Activated CD4-positive, alpha-beta T cell treated with anti-CD3 and anti-CD28 coated beads, Interleukin-2, amount 50 U/mL, for 1 hour (primary cell): ENCODE results near the gene CASK.

ENCODE experiments used
- DNase-seq: peaks from one replicate; pipeline ENCODE4 v3.0.0-alpha.2; 2020

Gene CASK, protein sequence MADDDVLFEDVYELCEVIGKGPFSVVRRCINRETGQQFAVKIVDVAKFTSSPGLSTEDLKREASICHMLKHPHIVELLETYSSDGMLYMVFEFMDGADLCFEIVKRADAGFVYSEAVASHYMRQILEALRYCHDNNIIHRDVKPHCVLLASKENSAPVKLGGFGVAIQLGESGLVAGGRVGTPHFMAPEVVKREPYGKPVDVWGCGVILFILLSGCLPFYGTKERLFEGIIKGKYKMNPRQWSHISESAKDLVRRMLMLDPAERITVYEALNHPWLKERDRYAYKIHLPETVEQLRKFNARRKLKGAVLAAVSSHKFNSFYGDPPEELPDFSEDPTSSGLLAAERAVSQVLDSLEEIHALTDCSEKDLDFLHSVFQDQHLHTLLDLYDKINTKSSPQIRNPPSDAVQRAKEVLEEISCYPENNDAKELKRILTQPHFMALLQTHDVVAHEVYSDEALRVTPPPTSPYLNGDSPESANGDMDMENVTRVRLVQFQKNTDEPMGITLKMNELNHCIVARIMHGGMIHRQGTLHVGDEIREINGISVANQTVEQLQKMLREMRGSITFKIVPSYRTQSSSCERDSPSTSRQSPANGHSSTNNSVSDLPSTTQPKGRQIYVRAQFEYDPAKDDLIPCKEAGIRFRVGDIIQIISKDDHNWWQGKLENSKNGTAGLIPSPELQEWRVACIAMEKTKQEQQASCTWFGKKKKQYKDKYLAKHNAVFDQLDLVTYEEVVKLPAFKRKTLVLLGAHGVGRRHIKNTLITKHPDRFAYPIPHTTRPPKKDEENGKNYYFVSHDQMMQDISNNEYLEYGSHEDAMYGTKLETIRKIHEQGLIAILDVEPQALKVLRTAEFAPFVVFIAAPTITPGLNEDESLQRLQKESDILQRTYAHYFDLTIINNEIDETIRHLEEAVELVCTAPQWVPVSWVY

DNA sequence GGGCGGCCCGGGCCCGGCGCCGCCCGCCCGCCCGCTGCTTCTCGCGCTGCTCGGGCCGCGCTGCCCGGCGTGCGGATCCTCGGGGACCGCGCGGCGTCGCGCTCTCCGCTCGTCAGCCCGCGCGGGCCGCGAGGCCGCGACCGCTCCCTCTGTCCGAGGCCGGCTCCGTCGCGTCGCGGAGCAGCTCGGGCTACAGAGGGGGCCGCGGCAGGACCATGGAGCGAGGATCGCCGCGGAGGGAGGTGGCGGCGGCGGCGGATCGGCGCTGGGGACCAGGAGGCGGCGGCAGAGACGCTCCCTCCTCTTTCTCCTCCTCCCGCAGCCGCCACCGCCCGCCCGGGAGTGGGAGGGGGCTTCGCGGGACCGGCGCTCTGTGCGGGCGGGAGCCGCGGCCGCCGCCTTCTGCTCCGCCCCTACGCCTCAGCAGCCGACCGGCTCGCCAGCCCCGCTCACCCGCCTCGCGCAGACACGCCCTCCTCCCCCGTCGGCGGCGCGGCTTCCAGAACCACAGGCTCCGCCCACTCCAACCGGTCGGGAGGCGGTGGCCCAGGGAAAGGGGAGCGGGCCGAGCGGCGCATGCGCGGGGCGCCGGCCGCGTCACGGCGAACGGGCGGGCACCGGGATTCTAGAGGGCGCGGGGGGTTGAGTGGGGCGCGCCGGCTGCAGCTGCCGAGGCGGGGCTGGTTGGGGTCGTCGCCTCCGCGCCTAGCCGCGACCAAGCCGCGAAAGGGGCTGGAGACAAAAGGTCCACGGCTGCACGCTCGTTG, at the start of gene CASK:
Gene CASK (minus strand): TSS at position 344 of the 767 bp plus-strand sequence. CDS start 566 bp downstream, outside the sequence.
- DNase-seq, result peak; percentile 86

DNA sequence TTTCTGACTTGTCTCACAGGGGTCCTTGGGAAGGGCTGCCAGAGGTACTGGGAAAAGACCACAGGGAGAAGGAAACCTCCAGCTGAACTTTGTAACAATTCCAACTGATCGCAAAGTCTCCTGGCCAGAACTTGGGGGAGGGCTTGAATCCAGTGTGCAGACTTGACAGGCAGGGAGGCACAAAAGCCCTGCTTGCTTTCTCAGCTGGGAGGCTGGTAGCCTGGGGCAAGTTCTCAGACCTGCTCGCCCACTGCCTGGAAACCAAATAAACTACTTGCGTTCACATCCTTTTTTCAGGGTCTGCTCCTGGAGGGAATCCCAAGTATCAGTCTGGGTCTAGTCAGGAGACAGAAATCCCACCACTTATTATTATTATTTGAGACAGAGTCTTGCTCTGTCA, 48.0 kb upstream of the CASK start:
- no peak for DNase-seq

DNA sequence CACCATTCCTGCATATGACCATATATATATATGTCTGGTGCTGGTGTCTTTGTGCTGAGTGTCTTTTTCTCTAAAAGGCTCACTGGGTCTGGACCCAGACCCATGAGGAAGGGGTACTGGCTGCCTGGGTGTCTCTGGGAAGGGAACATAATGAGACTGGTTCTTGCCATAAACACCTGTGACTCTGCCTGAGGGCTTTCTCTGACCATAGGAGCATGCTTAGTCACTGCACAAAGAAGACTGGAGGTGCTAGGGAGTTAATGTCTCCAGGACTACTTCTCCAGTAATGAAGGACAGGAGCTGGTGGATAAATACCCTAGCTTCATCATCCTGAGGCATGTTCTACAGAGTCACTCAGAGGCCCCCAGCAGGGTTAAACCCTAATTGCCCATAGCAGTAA, 47.1 kb upstream of the CASK start:
- no peak for DNase-seq

DNA sequence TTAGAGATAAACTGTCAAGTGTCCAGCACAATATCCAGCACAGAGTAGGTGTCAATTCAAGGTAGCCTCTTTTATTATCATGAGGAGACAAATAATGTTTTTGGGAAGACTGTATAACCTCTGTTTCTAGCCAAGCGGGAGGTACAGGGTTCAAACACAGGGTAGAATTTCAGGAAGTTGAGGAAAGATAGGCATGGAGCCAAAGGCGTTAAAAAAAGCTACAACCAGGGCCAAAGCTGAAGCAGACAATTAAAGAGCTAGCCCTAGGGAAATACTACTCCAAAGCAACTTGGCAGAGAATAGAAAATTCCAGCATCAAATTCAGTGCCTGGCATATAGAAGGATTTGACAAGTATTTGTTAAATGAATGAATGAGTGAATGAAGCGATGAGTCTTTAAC, 40.0 kb upstream of the CASK start:
- no peak for DNase-seq

DNA sequence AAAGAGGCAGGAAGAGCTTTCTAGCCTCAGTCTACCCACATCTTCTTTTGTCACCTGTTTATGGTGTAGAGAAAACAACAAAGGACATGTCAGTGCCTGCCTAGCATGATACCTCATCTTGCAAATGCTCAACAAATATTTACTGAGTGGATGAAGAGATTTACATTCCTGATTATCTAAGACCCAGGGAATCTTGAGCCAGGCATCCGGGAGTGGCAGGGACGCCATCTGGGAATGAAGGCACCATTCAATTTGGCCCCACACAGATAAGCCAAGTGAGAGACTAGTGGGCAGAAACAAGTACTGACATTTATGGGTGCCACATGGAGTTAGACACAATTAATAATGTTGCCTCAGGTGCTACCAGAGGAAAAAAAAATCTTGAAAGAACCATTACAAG, 36.8 kb upstream of the CASK start:
- no peak for DNase-seq

DNA sequence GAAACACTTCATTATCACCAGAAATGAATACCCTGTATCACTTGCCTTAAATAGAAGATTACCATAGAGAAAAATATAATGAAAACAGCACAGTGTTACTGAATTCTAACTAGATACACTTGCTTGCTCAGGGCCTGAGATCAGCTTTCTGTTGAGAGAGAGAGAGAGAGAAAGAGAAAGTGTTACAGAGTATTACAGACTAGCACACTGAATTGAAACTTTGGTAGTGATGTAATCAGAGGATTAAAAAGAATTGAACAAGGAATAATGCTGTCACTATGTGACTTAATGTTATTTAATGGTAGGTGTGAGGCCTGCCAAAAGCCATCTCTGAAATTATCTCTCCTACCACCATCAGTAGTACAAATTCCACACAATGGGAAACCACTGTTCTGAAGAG, 35.5 kb upstream of the CASK start:
- DNase-seq, result no peak

DNA sequence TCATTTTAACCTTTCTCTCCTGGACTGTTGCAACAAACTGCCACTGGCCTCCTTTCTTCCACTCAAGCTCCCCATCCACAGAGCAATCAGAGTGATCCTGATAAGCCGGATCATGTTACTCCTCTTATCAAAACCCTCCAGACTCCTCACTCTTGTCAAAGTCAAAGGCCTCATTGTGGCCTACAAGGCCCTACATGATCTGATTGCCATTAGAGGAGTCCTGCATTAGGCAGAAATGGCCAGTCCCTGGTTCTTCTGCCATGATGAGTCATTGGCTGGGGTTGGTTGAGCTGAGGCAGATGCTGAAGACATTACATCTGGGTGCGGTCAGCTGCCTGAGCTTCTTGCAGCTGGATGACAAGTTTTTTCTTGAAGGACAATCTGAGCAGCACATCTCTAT, 32.7 kb upstream of the CASK start:
- DNase-seq, result no peak

DNA sequence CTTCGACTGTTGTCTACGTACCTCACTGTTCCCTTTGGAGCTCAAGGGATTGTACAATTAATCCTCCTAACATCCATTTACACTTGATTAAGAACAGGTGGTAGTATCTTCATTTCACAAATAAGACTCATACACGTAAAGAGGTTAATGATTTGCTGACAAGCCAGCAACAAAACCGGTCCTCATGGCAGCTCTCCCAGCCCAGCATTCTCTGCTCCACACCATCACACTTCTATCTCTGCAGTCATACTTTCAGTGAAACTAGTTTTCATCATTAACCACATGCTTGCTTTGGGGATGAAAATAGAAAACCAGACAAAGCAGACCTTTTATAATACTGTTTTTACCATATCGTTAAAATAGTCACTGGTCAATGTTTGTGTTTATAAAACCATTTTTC, 28.7 kb upstream of the CASK start:
- no peak for DNase-seq

DNA sequence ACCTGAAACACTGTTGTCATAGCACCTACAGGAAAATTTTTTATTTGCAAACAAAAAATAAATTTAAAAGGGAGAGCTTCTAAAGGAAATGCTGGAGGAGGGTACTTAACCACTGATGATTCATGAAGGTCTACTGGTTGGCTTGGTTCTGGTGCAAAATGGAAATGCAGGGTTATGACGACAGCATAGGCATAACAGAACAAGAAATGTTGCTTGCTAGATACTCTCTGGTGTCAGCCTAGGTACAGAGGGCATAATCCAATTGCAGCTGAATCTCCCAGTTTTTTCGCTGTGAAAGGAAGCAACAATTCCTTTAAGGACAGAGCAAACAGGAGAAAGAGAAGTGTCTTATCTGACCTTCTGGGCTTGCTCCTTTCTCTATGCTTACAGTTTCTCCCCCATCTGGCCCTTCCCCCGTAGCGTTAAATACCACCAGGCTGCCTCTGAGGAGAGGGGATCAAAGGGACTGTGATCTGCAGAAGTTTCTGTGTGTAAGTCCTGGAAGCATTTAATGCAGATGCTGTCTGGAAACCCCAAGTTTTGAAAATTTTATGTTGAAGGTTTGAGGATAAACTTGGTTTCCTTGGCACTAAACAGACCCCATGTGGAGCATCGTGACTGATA, 23.7 kb upstream of the CASK start:
- DNase-seq, result no peak

DNA sequence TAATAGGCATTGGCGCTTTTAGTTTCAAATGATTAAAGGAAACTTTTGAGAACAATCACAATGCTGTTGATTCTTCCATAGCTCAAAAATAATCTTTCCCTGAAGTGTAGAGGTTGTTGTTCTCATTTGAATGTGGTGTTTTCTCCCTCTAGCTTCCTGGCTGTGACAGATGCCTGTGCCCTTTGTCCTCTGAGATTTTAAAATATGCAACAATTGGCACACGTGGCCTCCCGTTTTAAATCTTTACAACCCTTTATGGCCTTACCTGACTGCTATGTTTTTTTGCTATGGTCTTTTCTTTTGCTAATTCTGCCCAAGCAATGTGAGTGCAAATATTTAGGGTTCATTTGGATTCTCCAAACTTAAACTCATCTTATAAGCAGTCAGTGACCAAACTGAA, 22.9 kb upstream of the CASK start:
- DNase-seq, result no peak

DNA sequence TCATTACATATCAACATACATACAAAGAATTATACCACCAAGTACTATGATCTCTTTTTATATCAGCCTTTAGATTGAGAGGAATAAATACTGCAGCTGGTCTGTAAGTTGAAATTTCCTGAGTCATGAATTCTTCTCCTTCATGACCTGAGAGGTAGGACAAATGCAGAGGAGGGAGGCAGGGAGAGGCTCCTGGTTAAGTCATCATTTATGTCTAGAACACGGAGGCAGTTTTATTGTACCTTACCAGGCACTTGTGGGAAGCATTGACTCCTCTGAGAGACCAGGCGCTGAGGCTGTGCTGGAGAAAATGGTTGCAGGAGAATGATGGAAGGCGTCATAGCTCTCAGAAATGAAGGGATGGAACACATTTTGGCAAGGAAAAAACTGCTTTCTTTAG, 12.5 kb upstream of the CASK start:
- DNase-seq, result no peak

DNA sequence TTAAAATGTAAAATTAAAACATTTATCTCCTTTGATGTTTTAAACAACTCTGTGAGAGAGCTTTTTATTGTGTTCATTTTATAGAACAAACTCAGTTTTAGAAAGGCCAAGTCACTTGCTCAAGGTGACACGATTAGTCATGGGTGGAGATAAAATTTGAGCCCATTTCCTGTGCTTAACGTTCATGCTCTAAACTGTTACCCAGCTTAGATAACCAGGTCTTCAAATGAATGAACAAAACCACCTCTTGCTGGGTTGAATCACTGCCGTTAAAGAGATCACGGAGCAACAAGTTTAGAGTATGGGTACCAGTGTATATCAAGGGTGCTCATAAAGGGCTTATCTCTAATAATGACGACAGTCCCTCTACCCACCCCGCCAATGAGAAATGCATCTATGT, 10.2 kb upstream of the CASK start:
- no peak for DNase-seq

DNA sequence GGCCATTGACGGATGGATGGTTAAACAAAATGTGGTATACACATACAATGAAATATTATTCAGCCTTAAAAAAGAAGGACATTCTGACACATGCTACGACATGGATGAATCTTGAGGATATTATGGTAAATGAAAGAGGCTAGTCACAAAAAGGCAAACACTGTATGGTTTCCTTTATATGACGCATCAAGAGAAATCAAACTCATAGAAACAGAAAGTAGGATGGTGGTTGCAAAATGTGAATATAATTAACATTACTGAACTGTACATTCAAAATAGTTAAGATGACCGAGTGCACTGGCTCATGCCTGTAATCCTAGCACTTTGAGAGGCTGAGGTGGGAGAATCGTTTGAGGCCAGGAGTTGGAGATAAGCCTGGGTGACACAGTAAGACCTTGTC, 9.5 kb upstream of the CASK start:
- DNase-seq, result no peak

DNA sequence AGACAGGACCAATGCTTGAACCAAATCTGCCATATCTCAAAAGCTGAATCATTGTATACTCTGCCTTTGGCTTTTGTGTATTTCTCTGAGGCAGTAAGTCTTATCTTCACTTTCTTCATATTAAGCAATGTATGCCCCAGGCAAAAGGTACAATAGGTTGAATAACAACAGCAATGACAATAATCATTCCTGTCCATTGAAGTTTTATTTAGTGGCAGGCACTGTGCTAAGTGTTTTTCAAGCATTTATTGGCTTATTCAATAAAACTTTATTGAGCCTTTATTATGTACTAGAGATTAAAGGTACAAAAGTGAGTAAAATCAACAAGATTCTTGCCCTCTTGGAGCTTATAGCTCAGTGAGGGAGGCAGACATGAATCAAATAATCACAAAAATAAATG, 8.2 kb upstream of the CASK start:
- DNase-seq, result no peak

DNA sequence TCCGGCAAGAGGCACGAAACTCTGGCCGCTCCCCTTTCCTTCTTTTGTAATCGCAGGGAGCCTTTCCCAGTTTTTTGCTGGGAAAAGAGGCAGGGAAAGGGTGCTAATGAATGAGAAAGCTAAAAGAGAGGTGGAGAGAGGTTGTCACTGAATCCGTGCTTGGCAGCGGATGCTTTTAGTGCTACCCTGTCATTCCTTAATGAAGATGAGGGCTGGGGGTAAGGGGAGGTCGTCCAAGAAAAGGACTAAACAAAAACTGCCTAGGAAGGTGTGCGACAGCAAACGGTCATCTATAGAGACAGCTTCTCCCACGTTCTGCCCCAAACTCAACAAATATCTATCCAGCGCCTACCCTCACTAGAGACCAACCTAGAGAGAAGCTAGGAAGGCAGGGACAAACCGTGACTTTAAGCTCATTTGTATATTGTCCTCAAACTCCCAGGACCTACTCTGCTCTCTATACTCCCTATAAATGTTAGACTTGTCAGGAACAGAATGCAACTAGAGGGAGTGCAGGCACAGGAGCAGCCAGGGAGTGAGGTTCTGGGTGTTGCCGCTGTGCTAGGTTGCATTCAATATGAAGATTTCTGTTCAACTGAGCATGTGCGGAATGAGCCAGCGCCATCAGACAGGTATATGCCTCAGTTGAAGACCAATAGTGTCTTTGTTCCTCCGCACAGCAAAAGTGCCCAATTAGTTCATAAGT, 777 bp upstream of the CASK start:
- DNase-seq, result peak; percentile 32

DNA sequence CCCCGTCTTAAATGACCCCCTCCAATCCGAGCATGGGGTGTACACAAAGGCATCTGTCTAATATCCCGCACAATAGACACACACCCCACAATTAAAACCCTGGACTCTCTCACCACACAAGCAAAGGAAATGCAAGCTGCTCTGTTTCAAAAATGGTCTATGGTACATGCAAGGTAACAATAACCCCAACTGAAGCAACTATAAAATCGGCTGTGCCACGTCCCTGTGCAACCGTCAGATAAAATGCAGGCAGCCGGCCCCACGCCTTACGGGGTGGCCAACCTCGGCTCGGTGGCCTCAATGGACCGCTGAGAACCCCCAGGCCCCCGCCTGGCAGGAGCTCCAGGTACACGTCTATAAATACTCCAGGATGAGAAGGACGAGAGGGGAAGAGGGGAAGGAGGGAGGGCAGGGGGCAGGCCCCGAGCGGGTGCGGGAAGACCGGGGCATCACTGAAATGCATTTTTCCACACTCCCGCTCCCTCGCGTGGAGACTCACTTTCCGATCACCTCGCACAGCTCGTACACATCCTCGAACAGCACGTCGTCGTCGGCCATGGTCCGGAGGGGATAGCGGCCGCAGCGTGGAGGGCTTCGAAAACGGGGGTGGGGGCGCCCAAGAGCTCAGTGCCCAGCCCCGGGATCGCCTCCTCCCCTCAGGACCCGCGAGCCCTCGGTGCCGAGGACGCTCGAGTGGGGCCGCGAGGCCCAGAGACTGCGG, 763 bp downstream of the CASK start:
- DNase-seq, result peak; percentile 9

DNA sequence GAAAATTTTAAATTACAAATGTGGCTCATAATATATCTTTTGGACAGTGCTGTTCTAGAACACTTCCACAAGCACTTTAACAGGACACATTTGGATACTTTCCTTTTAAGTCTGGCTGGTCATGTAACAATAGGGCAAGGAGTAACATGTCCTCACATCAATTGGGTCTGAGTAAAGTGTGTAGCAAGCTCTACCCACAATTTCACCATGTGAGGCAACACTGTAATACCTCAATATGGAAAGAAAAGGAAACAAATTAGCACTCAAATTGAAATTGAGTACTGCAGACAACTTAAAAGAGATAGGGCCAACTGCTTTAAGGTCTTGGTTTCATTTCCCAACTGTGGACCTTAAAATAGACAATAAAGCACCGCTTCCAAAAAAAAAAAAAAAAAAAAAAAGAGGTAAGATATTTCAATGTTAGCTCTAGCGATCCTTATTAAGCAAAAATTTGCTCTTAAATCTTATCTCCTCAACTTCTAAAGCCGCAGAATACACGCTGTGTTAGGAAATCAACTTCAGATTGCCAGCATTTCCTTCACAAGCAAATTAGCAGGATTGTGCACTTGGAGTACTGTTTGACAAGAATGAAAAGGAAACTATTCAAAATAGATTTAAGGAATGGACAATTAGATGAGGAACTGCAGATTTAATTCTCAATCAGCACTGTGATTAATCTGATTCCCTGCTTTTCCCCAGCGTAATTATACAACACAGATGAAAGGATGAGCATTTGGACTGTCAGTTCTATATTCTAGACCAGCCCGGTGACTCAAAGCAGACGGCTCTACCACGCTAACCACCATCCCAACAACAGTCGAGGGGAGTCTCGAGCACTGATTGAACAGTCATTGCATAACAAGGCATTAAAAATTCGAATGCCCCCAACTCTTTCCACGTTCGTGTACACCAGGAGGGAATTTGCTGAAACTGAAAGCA, 1.6 kb downstream of the CASK start:
- DNase-seq, result peak; percentile 27

DNA sequence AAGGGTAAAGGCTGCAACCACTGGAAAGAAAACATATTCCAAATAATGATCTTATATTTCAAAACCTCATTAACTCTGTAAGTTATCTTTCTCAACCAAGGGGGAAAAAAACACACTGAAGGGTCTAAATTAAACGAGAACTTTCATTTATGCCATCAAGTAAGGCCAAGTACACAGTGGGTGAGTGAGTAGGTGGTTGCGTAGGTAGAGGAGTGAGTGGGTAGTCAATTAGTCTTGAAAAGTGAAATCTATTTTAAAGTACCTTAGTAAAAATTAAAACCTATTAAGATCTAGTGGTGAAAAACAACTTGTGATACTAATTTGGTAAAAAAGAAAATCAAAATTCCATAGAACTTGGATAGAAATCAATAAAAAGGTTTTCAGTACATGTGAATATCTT, 3.5 kb downstream of the CASK start:
- no peak for DNase-seq

DNA sequence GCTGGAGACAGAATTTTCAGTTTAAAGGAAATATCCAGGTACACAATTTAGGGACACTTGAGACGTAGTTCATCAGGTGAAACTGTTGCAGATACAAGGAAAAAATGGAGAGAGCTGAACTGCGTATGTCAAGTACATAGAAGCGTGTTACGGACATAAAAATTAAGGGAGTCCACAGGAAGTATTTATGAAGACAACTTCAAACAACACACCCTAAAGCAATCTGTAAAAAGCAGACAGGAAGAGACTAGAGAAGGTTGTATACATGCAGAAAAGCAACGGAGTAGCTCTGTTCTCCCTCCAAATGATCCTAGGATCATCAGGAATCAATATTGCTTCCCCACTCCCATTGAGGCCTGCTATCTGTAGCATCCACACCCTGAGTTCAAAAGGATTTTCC, 5.8 kb downstream of the CASK start:
- no peak for DNase-seq

DNA sequence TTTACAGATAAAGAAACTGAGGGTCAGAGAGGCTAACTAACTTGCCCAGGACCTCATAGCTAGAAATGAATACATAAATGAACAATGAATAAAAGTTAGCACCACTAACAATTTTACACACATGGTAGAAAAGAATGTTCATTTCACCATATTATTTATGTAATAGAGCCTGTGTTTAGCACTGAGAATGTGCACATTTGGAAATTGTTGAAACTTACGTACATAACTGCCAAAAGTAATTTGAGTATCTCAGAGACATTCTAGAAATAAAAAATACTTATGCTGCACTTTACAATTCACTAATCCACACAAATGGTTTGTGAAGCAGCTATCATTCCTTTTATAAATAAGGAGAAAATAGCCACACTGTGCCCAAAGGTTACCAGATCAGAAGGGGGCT, 9.9 kb downstream of the CASK start:
- DNase-seq, result no peak
